ENCODE measurements around the gene CTDP1. TPM values are rescaled to one million over a fixed set of nuclear protein-coding genes. Genes with fewer than 3 reads are reported as not detected.

Gene CTDP1
- total RNA-seq, 1 experiment from 2014 or later: 16.1 TPM

DNA sequence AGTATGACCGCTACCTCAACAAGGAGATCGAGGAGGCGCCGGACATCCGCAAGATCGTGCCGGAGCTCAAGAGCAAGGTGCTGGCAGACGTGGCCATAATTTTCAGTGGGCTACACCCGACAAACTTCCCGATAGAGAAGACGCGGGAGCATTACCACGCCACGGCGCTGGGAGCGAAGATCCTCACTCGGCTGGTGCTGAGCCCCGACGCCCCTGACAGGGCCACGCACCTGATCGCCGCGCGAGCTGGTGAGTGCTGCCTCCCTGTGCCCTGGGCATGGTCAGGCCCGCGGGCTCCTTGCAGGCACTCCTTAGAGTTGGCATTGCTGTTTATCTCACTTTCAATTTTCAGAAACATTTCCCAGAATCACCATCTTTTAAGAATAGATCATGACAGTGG lies 35.7 kb downstream of the CTDP1 start:
- H3K27me3 ChIP-seq (replicated peaks; ENCODE audit: control insufficient read depth, insufficient read depth, low read length): no peaks in the 10 kb centered on the region
- H3K27ac Mint-ChIP-seq (ENCODE audit: unreplicated experiment): no peak overlapping the region
- no peak for DNase-seq
- no peak overlapping the region for H3K4me3 Mint-ChIP-seq (ENCODE audit: unreplicated experiment)
- no peak for TF ChIP-seq CTCF (IDR thresholded peaks at IDR 0.05; ENCODE audit: insufficient read depth in 1 of 2, low read depth in 1 of 2, low read length in 1 of 2, severe bottlenecking in 1 of 2, unreplicated experiment in 1 of 2)
- H3K27me3 Mint-ChIP-seq (ENCODE audit: insufficient read depth, unreplicated experiment): no peaks in the 10 kb centered on the region
- no peak overlapping the region for H3K4me3 ChIP-seq (ENCODE audit: low read depth, low read length)
- no peaks in the 10 kb centered on the region for H3K36me3 ChIP-seq (ENCODE audit: control insufficient read depth, insufficient read depth, low read length)
- peaks cover 20% of the 10 kb centered on the region for H3K36me3 Mint-ChIP-seq (ENCODE audit: insufficient read depth, unreplicated experiment)
- intact Hi-C loops (cut with micrococcal nuclease; ENCODE audit: unreplicated experiment): no loop called here
- CTCF ChIA-PET: no interaction called here
- no TSS peak for BruUV-seq (replicated peaks)
- no peaks in the 10 kb centered on the region for H3K4me1 Mint-ChIP-seq (ENCODE audit: low read depth, unreplicated experiment)
- POLR2A ChIA-PET: no interaction called here
- H3K9me3 Mint-ChIP-seq (ENCODE audit: unreplicated experiment): no peaks in the 10 kb centered on the region
- H3K9me3 ChIP-seq: no peaks in the 10 kb centered on the region
- no peaks in the 10 kb centered on the region for H3K4me1 ChIP-seq

DNA sequence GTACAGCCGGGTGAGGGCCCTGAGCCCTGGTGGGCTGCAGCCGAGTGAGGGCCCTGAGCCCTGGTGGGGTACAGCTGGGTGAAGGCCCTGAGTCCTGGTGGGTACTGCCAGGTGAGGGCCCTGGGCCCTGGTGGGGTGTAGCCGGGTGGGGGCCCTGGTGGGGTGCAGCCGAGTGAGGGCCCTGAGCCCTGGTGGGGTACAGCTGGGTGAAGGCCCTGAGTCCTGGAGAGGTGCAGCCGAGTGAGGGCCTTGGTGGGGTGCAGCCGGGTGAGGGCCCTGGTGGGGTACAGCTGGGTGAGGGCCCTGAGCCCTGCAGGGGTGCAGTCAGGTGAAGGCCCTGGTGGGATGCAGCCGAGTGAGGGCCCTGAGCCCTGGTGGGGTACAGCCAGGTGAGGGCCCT lies 37.5 kb downstream of the CTDP1 start:
- ChIA-PET POLR2A (no interaction called here), CTCF (no interaction called here)
- no peak overlapping the region for H3K4me3 ChIP-seq (ENCODE audit: low read depth, low read length)
- TF ChIP-seq CTCF (IDR thresholded peaks at IDR 0.05; ENCODE audit: insufficient read depth in 1 of 2, low read depth in 1 of 2, low read length in 1 of 2, severe bottlenecking in 1 of 2, unreplicated experiment in 1 of 2): no peak
- no peaks in the 10 kb centered on the region for H3K4me1 Mint-ChIP-seq (ENCODE audit: low read depth, unreplicated experiment)
- intact Hi-C loops (cut with micrococcal nuclease; ENCODE audit: unreplicated experiment): no loop called here
- H3K9me3 ChIP-seq: no peaks in the 10 kb centered on the region
- no peak overlapping the region for H3K27ac Mint-ChIP-seq (ENCODE audit: unreplicated experiment)
- H3K27me3 Mint-ChIP-seq (ENCODE audit: insufficient read depth, unreplicated experiment): no peaks in the 10 kb centered on the region
- H3K4me3 Mint-ChIP-seq (ENCODE audit: unreplicated experiment): no peak overlapping the region
- no peaks in the 10 kb centered on the region for H3K27me3 ChIP-seq (replicated peaks; ENCODE audit: control insufficient read depth, insufficient read depth, low read length)
- H3K36me3 Mint-ChIP-seq (ENCODE audit: insufficient read depth, unreplicated experiment): peaks cover 25% of the 10 kb centered on the region
- BruUV-seq (replicated peaks): no TSS peak
- H3K36me3 ChIP-seq (ENCODE audit: control insufficient read depth, insufficient read depth, low read length): no peaks in the 10 kb centered on the region
- no peaks in the 10 kb centered on the region for H3K9me3 Mint-ChIP-seq (ENCODE audit: unreplicated experiment)
- H3K4me1 ChIP-seq: no peaks in the 10 kb centered on the region
- DNase-seq: no peak

GRCh38 chr18:79717555-79718074 lies 38.0 kb downstream of the CTDP1 start:
- Mint-ChIP-seq H3K9me3 (ENCODE audit: unreplicated experiment) (no peaks in the 10 kb centered on the region), H3K27me3 (ENCODE audit: insufficient read depth, unreplicated experiment) (no peaks in the 10 kb centered on the region), H3K4me3 (ENCODE audit: unreplicated experiment) (no peak overlapping the region), H3K27ac (ENCODE audit: unreplicated experiment) (no peak overlapping the region), H3K36me3 (ENCODE audit: insufficient read depth, unreplicated experiment) (peaks cover 25% of the 10 kb centered on the region), H3K4me1 (ENCODE audit: low read depth, unreplicated experiment) (no peaks in the 10 kb centered on the region)
- Histone ChIP-seq H3K27me3 (replicated peaks; ENCODE audit: control insufficient read depth, insufficient read depth, low read length) (no peaks in the 10 kb centered on the region), H3K9me3 (no peaks in the 10 kb centered on the region), H3K36me3 (ENCODE audit: control insufficient read depth, insufficient read depth, low read length) (no peaks in the 10 kb centered on the region), H3K4me1 (no peaks in the 10 kb centered on the region), H3K4me3 (ENCODE audit: low read depth, low read length) (no peak overlapping the region)
- POLR2A ChIA-PET: no interaction called here
- TF ChIP-seq CTCF (IDR thresholded peaks at IDR 0.05; ENCODE audit: insufficient read depth in 1 of 2, low read depth in 1 of 2, low read length in 1 of 2, severe bottlenecking in 1 of 2, unreplicated experiment in 1 of 2): no peak
- intact Hi-C loops (cut with micrococcal nuclease; ENCODE audit: unreplicated experiment): no loop called here
- no TSS peak for BruUV-seq (replicated peaks)
- CTCF ChIA-PET: no interaction called here
- no peak for DNase-seq
